NCI-H1436 treated with DMSO at 0.1 percent for 48 hours (cell line): ENCODE measurements around the gene PXMP2.
A peak's percentile ranks its signal among the peaks of the same experiment; 100 is the strongest.

Experiments
- DNase-seq: peaks from one replicate; lab custom pipeline; 2025; lab: John Stamatoyannopoulos, UW

PXMP2 gene

DNA sequence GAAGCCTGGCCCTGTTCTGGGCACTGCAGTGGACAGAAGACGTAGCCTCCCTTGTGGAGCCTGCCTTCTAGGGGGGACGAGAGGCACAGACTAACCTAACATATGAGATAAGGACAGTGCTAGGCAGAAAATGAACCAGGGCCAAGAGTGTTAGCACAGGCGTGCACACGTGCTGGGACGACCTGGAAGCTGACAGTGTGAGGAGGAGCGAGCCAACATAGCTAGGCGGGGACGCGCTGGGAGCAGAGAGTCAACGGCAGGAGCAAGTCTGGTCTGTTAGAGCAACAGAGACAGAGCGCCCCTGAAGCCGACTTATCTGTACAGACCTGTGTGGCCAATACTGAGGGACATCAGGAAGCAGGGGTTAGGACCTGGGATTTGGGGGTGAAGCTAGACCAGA is 8.0 kb downstream of the PXMP2 start:
- DNase-seq: no peak

DNA sequence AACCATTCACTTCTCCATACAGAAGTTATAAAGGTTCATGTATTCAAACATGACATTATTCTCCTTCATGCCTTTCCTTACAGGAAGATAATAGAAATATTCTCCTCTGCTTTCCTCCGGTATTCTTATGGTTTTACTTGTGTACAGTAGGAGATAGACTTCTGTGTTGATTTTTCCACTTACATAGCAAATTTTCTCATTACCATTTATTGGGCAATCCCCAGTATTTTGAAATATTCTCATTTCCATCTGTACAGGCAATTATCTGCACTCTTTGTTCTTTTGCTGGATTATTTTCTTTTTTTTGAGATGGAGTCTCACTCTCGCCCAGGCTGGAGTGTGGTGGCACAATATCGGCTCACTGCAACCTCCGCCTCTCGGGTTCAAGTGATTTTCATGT is 11.0 kb downstream of the PXMP2 start:
- DNase-seq: no peak

DNA sequence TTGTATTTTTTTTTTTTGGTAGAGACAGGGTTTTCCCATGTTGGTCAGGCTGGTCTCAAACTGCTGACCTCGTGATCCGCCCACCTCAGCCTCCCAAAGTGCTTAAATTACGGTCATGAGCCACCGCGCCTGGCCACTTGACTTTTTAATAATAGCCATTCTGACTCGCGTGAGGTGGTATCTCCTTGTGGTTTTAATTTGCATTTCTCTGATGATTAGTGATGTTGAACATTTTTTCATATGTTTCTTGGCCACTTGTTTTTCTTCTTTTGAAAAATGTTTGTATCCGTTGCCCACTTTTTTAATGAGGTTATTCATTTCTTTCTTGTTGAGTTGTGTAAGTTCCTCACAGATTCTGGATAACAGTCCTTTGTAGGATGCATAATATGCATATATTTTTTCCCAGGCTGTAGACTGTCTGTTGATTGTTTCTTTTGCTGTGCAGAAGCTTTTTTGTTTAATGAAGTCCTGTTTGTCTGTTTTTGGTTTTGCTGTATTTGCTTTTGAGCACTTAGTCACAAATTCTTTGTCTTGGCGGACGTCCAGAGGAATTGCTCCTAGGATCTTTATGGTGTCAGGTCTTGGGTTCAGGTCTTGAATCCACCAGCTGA is 12.9 kb downstream of the PXMP2 start:
- no peak for DNase-seq

DNA sequence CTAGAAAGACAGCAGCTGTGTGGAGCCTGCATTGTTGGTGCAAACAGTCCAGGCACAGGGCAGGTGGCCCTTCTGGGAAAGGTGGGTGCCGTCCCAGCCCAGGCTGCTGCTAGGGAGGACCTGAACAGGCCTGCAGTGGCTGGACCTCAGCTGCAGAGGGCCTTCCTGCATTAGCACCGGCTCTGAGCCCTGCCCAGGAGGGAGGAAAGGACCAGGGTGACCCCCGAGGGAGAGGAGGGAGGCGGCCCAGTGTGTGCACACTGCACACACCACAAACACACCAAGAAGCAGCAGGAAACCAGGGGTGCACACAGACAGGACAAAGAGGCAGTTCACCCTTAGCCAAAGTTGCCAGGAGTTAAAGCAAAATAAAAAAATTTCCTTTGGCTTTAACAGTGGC is 15.3 kb downstream of the PXMP2 start:
- DNase-seq: no peak

DNA sequence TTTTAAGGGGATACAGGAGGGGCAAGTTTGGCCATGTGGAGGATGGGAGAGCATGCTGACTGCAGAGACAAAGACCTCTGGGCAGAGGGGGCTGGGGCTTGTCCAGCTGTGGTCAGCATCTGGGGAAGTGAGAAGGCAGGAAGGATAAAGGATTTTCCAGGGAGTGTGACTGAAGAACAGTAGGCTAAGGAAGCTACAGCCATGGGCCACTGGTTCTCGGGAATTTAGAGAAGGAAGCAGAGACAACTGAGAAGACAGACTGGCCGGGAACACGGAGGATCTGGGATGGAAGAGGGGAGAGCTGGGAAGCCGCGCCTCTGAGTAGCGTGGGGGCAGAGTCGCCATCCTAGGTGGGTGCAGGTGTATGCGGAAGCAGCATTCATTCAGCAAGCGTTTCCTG is 16.3 kb downstream of the PXMP2 start:
- DNase-seq: no peak

DNA sequence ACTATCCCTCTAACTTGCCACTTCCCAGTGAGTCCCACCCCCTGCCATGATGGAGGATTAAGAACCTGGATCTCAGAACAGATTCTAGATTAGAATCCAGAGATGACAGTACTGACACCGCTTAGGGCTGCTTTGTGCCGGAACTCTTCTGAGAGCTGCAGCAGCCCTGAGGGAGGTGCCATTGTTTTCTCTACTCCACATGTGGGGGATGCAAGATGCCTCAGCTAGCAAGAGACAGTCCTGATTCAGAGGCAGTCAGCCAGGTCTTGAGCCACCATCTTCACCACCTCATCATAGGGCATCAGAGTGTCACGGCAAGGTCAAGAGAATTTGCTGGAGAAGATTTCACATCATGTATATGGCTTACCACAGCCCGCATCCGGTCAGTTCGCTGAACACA is 19.9 kb downstream of the PXMP2 start:
- DNase-seq: no peak

DNA sequence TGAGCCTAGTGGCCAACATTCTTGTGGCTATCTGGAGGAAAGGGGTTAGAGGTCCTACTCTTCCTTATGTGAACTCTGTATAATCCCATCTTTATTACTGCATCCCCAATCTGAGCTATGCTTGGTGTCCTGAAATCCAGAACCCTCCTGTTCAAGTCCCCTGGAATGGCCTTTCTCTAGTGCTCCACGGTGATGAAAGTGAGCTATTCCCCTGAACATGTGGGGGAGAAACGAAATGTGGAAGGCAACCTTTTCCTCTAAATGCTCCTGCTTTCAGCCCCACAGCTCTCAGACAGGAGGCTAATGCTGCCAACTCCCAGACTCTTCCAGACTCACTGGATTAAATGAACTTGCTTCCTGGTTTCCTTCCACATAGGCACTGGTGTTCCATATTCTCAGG is 20.8 kb downstream of the PXMP2 start:
- DNase-seq: no peak

DNA sequence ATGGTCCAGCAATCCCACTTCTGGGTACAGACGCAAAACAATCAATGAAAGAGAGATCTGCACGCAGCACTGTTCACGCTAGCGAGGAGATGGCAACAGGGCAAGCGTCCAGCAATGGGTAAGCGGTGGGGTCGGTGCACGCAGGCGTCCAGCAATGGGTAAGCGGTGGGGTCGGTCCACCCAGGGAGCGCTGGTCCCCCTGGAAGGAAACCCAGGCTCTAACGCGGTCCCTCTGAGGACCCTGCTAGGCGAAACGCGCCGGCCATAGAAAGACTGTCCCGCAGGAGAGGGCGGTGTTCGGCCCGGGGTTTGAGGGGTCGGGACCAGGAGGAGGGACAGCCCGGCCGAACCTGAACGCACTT is 22.6 kb downstream of the PXMP2 start:
- no peak for DNase-seq

DNA sequence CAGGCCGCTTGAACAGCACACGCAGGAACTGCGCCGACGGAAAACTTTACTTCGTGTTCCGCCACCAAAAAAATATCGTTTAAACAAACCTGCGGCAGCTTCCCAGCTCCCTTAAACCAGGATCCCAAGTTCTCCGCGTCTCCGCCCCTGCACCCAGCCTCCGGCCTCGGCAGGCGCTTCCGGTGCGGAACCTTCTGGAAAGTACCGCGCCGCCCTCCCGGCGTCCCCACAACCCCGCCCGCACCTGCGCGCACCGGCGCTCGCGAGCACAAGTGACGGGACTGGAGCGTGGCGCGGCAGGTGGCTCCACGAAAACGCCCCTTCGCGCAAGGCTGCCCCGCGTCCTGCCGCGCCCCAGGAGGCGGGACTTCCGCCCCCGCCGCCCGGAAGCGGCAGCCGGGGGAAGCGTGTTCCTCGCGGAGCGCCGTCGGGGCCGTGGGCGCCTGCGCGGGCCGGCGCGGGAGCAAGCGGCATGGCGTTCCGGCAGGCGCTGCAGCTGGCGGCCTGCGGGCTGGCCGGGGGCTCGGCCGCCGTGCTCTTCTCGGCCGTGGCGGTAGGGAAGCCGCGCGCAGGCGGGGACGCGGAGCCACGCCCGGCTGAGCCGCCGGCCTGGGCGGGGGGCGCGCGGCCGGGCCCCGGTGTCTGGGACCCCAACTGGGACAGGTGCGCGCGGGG is 23.2 kb downstream of the PXMP2 start, which contains the start of gene PGAM5:
TSS of gene PGAM5 (plus strand) at position 438 of the 675 bp plus-strand sequence. CDS start at position 473, 35 bp downstream.
- DNase-seq: peak; percentile 18

DNA sequence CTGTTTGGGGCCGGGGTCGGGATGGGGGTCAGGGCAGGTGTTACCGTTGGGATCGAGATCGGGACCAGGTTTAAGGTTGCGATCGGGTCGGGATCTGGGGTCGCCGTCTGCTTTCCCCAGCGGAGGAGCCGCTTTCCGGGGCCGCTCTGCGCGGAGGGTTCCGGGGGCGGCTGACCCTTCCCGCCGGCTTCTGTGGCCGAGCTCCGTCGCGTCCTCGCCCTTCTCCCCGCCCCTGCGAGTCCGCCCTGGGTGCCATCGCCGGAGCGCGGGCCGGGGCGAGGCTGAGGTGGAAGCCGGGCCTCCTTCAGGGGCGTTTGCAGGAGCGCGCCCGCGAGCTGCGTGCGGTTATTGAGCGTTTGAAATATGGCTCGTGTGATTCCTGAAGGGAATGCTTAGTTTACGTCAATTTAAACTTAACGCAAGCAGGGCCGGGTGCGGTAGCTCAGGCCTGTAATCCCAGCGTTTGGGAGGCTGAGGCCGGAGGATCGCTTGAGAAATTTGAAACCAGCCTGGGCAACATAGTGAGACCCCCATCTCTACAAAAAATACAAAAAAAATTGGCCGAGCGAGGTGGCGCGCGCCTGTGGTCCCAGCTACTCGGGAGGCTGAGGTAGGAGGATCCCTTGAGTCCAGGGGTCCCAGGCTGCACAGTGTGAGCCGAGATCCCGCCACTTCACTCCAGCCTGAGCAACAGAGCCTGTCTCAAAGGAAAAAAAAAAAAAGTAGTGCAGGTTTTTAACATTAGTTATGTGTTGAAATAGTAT is 23.9 kb downstream of the PXMP2 start:
- DNase-seq: no peak

DNA sequence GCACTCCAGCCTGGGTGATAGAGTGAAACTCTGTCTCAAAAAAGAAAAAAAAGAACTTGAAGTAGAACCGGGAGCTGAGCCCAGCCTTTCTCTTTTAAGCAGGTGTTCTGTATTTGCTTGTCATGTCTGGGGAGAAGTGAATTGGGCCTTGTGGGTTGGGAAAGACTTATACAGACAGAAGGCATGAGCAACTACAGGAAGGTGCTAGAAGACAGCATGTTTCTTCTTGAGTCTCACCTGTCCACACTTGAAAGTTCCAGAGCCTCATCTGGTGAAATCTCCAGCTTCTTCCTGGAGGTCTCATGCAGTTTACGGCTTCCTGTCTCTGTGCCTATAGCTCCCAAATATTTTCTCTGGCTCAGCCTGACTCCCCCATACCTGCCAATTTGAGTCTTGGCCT is 25.7 kb downstream of the PXMP2 start:
- DNase-seq: no peak

DNA sequence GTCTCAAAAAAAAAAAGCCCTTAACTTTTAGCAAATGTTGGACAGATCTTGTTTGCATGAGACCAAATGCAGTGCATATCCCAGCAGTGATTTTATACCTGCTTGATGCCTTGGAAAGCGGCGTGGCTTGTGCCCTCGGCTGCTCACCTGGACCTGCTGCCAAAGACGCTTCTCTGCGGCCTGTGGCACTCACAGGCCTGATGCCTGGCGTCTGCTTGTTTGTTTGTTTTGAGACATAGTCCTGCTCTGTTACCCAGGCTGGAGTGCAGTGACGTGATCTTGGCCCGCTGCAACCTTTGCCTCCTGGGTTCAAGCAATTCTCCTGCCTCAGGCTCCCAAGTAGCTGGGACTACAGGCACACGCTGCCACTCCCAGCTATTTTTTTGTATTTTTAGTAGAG is 28.5 kb downstream of the PXMP2 start:
- no peak for DNase-seq

DNA sequence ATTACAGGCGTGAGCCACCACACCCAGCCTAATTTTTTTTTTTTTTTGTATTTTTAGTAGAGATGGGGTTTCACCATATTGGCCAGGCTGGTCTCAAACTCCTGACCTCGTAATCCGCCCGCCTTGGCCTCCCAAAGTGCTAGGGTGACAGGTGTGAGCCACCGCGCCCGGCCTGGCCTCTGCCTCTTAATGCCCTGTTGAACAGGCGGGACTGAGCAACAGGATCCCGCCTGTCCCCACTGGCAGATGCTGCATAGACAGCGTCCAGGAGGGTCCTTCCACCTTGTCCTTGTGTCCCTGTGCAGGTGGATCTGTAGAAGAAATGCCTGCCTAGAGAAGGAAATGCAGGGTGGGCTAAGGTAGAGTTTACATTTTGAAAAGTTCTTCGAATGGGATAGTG is 29.0 kb downstream of the PXMP2 start:
- no peak for DNase-seq

DNA sequence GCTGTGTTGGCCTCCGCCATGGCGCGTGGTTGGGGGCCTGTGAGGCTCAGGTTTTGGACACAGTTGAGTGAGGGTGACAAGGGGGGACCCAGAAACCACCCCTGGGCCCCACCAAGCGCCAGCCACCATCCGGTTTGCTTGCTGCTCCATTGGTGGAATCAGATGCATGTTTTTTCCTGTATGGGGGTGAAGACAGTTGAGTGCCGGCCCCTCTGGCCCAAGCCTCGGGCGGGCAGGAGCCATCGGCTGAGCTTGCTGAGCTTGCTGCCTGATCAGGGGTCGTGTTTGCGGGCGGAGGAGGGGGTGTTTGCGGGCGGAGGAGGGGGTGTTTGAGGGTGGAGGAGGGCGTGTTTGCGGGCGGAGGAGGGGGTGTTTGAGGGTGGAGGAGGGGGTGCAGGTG is 29.6 kb downstream of the PXMP2 start:
- no peak for DNase-seq

DNA sequence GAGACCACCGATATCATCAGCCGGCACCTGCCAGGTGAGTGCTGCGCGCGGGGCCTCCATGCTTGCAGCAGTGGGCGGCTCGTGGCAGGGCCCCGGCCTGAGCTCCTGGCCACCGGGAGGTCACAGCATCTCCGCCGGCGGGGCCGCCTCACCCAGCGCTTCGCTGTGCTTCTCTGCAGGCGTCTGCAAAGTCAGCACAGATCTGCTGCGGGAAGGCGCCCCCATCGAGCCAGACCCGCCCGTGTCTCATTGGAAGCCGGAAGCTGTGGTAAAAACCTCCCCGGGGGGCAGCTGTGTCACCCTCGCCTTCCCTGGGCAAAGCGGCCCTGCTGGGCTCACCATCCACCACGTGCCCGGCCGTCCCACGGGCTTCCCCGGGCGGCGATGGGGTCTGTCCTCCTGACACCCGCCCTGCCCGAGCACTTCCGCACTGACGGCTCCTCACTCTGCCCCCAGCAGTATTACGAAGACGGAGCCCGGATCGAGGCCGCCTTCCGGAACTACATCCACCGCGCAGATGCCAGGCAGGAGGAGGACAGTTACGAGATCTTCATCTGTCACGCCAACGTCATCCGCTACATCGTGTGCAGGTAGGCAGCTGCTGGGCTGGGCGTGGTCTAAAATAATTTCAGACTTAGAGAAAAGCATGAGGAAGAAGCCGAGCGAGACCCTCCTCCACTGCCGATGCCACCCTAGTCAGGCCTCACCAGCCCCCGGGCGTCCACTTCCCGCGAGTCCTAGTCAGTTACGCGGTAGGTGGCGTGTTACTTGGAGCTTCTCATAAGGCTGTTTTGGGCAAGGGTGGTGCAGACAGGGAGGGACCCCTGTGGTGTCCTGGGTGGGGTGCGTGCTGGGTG is 30.4 kb downstream of the PXMP2 start:
- DNase-seq: no peak

DNA sequence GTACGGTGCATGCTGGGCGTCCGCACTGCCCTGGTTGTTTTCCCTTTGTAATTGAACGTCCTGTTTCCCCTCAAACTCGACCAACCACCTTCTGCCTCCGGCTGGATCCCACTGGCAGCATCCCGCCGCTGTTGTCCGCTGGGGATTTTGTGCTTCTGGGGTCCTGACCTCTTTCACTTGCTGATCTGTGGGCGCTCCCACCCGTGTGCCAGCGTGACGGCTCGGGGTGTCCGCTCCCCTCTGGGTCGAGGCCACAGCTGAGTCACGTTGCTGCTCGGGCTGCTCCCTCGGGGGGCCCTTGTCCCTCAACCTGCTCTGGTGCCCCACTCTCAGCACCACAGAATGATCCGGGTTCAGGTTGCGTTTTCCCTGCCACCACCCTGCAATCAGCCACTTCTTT is 31.3 kb downstream of the PXMP2 start:
- no peak for DNase-seq

DNA sequence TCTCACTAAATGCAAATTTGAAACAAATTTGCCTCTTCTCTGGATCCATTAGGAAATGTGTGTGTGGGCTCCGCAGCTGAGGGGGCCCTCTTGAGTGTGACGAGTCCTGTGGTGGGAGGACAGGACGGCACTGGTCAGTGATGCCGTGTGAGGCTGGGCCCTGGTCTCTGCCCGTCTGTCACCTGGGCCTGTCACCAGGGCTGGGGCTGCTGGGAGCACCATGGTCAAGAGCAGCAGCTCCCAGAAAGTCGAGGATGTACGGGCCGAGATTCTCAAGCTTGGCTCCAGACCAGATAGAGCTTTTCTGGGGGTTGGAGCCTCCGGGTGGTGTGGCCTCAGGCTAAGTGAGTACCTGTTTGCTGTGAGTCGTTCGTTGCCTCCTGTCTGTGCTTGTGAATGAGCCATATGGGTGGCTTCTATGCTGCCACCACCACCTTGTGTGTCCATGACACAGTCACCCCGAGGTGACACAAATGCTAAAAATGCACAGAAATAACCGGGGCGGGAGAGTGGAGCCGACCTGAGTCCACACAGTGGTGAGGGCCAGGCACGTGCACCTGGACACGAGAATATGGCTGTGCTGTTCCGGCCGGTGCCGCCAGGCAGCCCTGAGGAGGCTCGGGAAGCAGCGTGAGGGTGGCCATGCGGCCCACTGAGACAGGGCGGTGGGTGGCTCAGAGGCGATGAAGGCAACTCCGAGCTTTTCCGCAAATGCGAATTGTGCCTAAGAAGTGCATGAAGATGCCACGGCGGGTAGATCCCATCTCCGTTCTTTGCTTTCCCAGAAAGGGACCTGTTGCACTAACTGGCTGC is 32.0 kb downstream of the PXMP2 start:
- no peak for DNase-seq

DNA sequence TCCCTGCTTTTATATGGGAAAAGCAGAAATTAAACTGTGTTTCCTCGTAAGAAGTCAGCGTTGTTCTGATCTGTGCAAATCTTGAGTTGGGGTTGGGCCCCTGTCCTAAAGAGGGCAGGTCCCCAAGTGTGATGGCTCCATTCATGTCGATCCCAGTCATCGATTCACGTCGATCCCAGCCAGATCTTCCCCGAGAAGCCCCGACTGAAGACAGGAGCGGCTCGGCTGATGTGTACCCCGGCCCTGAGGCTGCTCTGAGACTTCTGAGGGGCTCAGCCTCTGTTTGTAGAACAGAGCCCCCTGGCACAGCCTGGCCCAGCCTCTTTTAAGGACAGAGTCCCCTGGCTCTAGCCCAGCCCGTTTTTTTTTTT is 32.6 kb downstream of the PXMP2 start:
- no peak for DNase-seq

DNA sequence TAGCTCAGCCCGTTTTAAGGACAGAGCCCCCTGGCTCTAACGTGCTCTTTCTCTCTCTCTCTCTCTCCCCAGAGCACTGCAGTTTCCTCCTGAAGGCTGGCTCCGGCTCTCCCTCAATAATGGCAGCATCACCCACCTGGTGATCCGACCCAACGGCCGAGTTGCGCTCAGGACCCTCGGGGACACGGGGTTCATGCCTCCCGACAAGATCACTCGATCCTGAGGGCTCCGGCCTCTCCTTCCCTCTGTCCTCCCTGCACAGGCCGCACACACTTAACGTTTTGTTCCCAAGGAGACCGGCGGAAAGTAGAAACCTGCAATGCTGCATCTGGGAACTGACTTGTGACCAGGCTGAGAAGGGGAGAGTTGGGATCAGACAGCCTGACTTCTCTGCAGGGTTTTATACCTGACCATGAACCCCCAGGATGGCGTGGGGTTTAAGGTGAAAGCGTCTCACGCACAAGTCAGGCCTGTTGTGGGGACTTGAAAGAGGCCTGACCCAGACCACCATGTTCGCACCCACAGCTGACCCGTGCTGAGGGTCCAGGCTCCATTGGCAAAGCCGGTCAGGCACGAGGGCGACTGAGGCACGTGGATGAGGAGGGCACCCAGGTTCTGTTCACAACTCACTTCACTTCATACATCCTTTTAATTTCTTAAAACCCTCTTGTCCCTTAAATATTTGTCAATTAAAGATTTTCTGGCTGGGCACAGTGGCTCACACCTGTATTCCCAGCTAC is 33.4 kb downstream of the PXMP2 start:
- no peak for DNase-seq

DNA sequence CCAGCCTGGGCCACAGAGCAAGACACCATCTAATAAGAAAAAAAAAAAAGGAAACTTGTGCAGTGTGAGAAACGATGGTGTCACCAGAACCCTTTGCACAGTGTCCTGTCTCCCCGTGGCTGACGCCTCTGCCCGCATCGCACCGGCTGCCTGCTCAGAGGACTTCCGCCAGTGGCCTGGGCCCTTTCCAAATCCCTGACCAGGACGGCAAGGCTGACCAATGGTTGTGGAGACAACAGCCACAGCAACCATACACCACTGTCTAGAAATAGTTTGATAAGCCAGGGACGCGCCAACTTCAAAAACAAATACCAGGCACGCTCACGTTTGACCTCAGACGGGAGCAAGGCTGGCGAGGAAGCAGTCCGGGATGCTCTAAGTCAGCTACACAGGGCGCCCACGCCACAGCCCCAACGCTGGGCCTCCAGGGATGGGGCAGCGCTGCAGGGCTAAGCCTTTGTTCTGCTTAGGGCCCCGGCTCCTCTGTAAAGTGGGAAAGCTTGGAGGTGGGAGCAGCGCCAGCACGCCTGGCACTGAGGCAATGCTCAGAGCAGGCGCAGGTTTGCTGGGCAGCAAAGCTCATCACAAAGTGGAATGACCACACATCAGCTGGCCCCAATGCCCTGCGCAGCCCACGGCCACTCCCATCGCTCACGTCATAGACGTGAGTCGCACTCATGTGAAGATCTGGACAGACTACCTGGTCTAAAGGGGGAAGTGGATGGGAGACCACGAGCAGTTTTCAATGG is 35.8 kb downstream of the PXMP2 start:
- no peak for DNase-seq
